Vagina (tissue), 2 donors: ENCODE data around the gene PLD3.

Source experiments
- CTCF ChIP-seq, 3 experiments: fragments of 450-650 bp in 2 of 3; fragments of 200-600 bp in 1 of 3; sonication (generic) in 1 of 3; IDR thresholded peaks; one replicate each; pipeline ENCODE4 v1.5.1; 2017 to 2019; ENCODE audit warnings: antibody characterized with exemption in 3 of 3, mild to moderate bottlenecking in 2 of 3, moderate library complexity in 2 of 3
- POLR2AphosphoS5 ChIP-seq, 2 donors: sonication (generic); formaldehyde crosslinking; IDR thresholded peaks; one replicate each; pipeline ENCODE4 v1.9.0; 2017; ENCODE audit warnings: antibody characterized with exemption in 2 of 2, mild to moderate bottlenecking in 2 of 2, low read depth in 1 of 2; ENCODE audit not compliant: insufficient read depth in 1 of 2

GRCh38 chr19:40348125-40348913 lies at the start of gene PLD3, which contains the start of gene C19orf47:
- TF ChIP-seq CTCF (IDR thresholded peaks at IDR 0.05) (peak in 2 of 3 experiments; percentile 17 to 27), POLR2AphosphoS5 (IDR thresholded peaks at IDR 0.05; ENCODE audit: insufficient read depth in 1 of 2, low read depth in 1 of 2) (peak; percentile 97 to 99)
